Tongue (tissue), 2 donors: ENCODE data around the gene MED25. TPM values are rescaled to one million over a fixed set of nuclear protein-coding genes. Genes with fewer than 3 reads are reported as not detected.

ENCODE experiments used
- DNase-seq: peaks from one replicate; pipeline ENCODE4 v3.0.0-alpha.2; 2015
- total RNA-seq: library from RNA; depleted of rRNA; stranded (reverse); fragments of >200 nt; gene quantifications from one replicate; pipeline ENCODE4 v1.2.3, GENCODE V29; 2014

Gene MED25
- total RNA-seq: 38.2 TPM

DNA sequence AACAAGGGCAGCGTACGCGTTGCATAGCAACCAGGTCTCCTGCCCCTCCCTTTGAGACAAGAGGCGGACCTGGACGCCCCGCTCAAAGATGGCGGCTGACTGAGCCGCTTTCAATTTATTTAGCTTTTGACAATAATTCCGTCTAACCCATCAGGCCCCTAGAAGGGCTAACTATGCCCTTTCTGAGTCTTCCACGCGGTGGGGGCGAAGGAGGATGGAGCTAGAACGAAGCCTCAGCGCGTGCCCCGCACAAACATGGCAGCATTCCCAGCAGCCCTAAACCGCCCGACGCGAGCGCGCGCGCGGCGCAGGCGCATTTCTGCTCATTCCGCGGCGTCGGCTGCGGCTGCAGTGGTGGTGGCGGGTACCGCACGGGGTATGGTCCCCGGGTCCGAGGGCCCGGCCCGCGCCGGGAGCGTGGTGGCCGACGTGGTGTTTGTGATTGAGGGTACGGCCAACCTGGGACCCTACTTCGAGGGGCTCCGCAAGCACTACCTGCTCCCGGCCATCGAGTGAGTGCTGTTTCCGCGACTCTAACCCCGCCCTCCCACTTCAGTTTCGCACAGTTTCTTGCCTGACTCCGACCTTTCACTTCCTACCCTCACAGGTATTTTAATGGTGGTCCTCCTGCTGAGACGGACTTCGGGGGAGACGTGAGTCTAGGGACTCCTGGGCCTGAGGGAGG, at the start of gene MED25:
Gene MED25 (plus strand): TSS at position 326 of the 685 bp plus-strand sequence. CDS start 53 bp downstream, at position 379.
- peak; percentile 95 for DNase-seq

DNA sequence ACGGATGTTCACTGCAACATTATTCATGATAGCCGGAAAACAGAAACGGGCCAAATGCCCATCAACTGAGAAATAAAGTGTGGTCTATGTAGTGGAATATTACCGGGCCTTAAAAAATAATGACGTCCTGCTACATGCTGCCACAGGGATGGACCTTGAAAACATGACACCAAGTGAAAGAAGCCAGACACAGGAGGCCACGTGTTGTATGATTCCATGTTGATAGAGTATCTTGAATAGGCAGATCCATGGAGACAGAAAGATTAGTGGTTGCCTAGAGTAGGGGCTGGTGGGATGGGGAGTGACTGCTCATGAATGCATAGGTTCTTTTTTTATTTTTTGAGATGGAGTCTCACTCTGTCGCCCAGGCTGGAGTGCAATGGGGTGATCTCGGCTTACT, 47.6 kb upstream of the MED25 start:
- DNase-seq: no peak

DNA sequence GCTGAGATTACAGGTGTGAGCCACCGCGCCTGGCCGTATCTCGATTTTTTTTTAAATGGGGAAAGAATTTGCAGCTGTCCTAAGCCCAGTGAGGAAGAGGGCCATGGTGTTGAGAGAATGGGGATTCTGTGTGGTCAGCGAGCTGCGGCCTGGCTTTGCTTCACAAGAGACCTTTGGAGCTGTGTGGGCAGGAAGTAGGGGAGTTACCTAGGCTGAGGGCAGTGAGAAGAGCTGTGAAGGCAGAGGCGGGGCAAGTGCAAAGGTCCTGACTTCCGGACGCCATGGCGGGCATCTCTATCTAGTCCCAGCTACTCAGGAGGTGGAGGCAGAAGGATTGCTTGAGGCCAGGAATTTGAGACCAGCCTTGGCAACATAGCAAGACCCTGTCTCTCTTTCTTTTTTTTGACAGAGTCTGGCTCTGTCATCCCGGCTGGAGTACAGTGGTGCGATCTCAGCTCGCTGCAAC, 46.4 kb upstream of the MED25 start:
- DNase-seq: no peak

- DNase-seq: no peak
Observed at GRCh38 chr19:49772850-49773432, 45.1 kb upstream of the MED25 start.

DNA sequence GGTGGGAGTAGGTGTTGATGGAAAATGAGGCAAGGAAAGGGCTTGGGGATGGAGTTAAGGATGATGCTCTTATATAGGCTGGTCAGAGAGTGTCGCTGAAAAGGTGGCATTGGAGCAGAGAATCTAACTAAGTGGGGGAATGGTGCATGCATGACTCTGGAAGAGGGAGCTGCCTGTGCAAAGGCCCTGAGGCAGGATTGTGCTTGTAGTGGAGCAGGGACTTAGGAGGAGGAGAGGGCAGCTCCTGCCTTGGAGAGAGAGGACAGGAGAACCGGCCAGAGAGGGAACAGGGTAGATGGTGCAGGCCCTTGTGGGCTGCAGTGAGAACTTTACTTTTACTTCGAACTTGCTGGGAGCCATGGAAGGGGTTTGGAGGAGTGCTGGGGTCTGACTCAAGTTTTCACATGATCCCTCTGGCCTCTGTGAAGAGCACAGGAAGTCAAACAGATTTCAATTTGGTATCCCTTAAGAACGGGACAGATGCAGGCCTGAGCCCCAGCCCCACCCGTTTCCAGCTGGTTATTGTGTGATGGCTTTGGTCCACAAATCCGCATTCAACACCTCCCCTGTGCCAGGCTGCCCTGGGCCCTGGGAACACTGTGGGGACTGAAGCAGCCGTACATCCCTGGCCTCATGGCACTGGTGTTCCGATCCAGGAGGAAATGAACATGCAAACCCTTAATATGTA, 44.3 kb upstream of the MED25 start:
- DNase-seq: peak; percentile 61

DNA sequence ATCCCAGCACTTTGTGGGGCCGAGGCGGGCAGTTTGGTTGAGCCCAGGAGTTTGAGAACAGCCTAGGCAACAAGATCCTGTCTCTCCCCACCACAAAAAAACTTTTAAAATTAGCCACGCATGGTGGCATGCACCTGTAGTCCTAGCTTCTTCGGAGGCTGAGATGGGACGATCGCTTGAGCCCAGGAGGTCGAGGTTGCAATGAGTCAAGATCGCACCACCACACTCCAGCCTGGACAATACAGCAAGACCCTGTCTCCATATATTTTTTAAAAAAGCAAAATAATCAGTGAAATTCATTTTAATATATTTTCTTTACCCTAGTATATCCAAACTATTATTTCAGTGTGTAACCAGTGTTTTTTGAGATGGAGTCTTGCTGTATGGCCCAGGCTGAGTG, 43.1 kb upstream of the MED25 start:
- DNase-seq: no peak

DNA sequence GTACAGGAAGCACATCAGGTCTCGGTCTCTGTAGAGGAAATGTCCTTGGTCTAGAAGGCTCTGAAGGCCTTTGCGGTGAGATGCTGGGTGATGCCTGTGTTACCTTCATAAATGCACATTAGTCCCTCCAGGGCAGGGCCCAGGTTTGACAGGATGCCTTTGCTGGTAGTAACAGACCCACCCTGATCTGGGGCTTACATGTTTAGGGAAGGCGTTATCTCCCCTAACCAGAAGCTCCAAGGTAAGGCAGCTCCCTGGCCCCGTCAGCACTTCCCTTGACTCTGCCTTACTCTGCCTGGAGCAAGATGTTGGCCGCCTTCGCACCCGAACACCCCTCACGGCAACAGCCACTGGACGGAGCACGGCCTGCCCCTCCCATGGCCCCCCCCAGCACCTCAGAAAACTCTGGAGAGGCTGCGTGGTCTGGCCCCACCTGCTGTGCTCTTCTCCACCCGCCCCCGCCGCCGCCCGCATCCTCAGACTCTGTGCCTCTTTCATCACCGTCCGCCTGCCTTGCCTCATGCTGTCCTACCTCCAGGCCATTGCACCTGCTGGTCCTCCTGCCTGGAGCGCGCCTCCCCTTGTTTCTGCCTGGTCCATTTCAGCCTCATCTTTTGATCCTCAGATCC, 42.2 kb upstream of the MED25 start:
- DNase-seq: no peak

GRCh38 chr19:49776371-49776764, 41.7 kb upstream of the MED25 start:
- DNase-seq: no peak

DNA sequence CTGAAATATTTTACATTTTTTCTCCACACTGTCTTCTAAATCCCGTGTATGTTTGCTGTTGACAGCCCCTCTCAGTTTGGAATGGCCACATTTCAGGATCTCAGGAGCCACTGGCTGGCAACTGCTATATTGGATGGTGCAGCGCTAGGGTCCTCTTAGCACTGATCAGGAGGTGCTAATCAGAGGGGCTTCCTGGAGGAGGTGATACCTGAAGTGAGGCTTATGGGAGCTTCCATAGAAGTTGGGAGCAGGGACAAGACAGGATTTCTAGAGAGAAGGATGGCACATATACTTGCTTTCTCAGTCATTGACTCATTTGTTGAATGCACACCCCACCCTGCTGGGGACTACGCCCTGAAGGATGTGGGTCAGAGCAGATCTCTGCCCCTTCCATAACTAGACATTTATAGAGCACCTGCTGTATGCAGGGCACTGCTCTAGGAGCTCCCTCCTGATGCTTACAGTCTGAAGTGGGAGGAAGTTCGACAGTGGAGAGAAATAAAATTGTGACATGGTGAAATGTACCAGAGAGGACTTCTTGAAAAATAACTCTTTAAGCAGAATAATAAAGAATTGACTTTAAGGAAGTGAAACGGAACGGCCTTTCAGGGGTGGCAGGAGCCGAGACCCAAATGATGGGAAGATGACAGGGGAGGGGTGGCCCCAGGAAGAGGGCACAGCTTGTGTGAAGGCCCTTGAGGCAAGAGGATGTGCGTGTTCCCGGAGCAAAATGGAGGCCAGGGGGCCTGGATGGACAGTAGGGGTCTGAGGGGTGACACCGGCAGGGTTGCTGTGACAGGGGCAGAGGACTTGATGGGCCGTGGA, 38.1 kb upstream of the MED25 start:
- no peak for DNase-seq

GRCh38 chr19:49780861-49781260, 37.2 kb upstream of the MED25 start:
- DNase-seq: no peak

GRCh38 chr19:49781394-49781793, 36.7 kb upstream of the MED25 start:
- no peak for DNase-seq

- DNase-seq: no peak
Observed at GRCh38 chr19:49782515-49782914, 35.6 kb upstream of the MED25 start.

- DNase-seq: no peak
Observed at GRCh38 chr19:49786376-49786820, 31.7 kb upstream of the MED25 start.

DNA sequence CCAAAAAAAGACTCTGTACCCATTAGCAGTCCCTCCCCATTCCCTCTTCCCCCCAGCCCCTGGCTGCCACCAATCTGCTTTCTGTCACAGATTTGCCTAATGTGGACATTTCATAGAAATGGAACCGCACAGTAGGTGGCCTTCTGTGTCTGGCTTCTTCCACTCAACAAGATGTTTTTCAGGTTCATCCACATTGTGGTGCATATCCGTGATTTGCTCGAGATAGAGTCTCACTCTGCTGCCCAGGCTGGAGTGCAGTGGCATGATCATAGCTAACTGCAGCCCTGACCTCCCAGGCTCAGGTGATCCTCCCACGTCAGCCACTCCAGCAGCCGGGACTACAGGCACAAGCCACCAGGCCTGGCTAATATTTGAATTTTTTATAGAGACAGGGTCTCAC, 30.3 kb upstream of the MED25 start:
- no peak for DNase-seq

- no peak for DNase-seq
Observed at GRCh38 chr19:49788857-49789256, 29.2 kb upstream of the MED25 start.

GRCh38 chr19:49790866-49791265, 27.2 kb upstream of the MED25 start:
- no peak for DNase-seq

DNA sequence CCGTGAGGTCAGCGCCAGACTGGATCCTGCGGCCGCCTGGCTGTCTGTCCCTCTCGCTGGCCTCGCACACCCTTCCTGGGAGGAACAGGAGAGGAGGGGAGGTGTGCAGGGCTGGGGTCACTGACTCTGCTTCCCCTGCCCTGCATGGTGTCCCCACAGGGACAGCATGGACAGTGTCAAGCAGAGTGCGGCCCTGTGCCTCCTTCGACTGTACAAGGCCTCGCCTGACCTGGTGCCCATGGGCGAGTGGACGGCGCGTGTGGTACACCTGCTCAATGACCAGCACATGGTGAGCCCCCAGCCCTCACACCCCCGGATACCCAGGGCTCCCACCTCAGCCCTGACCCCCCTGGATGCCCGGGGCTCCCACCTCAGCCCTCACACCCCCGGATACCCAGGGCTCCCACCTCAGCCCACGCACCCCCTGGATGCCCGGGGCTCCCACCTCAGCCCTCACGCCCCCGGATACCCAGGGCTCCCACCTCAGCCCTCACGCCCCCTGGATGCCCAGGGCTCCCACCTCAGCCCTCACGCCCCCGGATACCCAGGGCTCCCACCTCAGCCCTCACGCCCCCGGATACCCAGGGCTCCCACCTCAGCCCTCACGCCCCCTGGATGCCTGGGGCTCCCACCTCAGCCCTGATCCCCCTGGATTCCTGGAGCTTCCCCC, 26.2 kb upstream of the MED25 start:
- no peak for DNase-seq

DNA sequence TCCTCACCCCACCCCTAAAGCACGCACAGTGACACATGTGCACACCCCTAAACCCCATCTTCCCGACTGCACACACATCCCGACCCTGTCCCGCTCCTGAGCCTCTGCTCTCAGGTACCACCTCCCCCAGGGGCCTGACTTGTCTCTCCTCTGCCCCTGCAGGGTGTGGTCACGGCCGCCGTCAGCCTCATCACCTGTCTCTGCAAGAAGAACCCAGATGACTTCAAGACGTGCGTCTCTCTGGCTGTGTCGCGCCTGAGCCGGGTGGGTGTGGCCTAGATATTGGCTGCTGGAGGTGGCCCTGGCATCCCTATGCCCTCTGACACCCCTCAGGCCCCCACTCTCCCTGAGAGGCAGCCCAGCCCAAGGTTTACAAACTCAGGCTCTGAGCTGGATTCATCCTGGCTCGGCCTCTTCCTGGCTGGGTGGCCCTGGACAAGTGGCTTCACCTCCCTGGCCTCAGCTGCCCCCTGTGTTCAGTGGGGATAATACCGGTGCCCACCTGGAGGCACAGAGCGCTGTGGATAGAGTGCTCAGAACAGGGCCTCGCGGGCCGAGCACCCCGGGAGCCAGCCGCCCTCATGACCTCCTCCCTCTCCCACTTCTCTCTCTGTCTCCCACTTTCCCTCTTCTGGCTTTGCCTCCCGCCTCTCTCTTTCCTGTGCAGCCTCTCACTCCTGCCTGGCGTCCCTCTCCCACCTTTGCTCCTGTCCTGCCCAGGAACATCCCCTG, 25.1 kb upstream of the MED25 start:
- DNase-seq: no peak

GRCh38 chr19:49793561-49793840, 24.6 kb upstream of the MED25 start:
- no peak for DNase-seq

DNA sequence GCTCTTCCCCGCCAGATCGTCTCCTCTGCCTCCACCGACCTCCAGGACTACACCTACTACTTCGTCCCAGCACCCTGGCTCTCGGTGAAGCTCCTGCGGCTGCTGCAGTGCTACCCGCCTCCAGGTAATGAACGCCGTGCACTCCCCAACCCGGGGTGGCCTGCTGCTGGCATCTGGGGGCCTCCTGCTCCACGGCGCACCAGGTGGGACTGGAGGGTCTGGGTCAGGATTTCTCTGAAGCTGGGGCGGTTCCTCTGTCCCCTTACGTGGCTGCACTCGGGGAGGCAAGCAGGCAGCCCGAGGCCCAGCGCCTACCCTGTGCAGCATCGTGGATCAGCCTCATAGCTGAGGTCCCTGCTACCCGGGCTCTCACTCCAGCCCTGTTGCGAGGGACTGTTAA, 22.5 kb upstream of the MED25 start:
- no peak for DNase-seq

GRCh38 chr19:49798574-49798973, 19.5 kb upstream of the MED25 start:
- DNase-seq: no peak
